ENCODE measurements around the gene KCNQ1OT1.

Gene KCNQ1OT1

GRCh38 chr11:2725368-2726300 lies 25.8 kb upstream of the KCNQ1OT1 start:
- TF ChIP-seq CTCF (IDR thresholded peaks at IDR 0.05; ENCODE audit: extremely low read depth, insufficient read depth, missing control alignments): no peak
- in situ Hi-C loops (cut with MboI; ENCODE audit: low pct_unique_long_range_greater_than_20kb, low sequenced_read_pairs, unreplicated experiment): no loop called here
- no peak for DNase-seq (ENCODE audit: low spot score)

- DNase-seq (ENCODE audit: low spot score): no peak
- in situ Hi-C loops (cut with MboI; ENCODE audit: low pct_unique_long_range_greater_than_20kb, low sequenced_read_pairs, unreplicated experiment): no loop called here
- TF ChIP-seq CTCF (IDR thresholded peaks at IDR 0.05; ENCODE audit: extremely low read depth, insufficient read depth, missing control alignments): no peak
Observed at GRCh38 chr11:2724653-2725367, 25.0 kb upstream of the KCNQ1OT1 start.

- DNase-seq (ENCODE audit: low spot score): no peak
- TF ChIP-seq CTCF (IDR thresholded peaks at IDR 0.05; ENCODE audit: extremely low read depth, insufficient read depth, missing control alignments): no peak
- in situ Hi-C loops (cut with MboI; ENCODE audit: low pct_unique_long_range_greater_than_20kb, low sequenced_read_pairs, unreplicated experiment): no loop called here
Observed at GRCh38 chr11:2724104-2724503, 24.3 kb upstream of the KCNQ1OT1 start.

GRCh38 chr11:2722955-2723354 lies 23.2 kb upstream of the KCNQ1OT1 start:
- in situ Hi-C loops (cut with MboI; ENCODE audit: low pct_unique_long_range_greater_than_20kb, low sequenced_read_pairs, unreplicated experiment): no loop called here

GRCh38 chr11:2721210-2721916 lies 21.6 kb upstream of the KCNQ1OT1 start:
- no peak for DNase-seq (ENCODE audit: low spot score)
- TF ChIP-seq CTCF (IDR thresholded peaks at IDR 0.05; ENCODE audit: extremely low read depth, insufficient read depth, missing control alignments): no peak
- in situ Hi-C loops (cut with MboI; ENCODE audit: low pct_unique_long_range_greater_than_20kb, low sequenced_read_pairs, unreplicated experiment): no loop called here

More at GRCh38 chr11:2722955-2723354, 23.2 kb upstream of the KCNQ1OT1 start:
- TF ChIP-seq CTCF (IDR thresholded peaks at IDR 0.05; ENCODE audit: extremely low read depth, insufficient read depth, missing control alignments): no peak
- DNase-seq (ENCODE audit: low spot score): no peak

- DNase-seq (ENCODE audit: low spot score): no peak
- TF ChIP-seq CTCF (IDR thresholded peaks at IDR 0.05; ENCODE audit: extremely low read depth, insufficient read depth, missing control alignments): no peak
- in situ Hi-C loops (cut with MboI; ENCODE audit: low pct_unique_long_range_greater_than_20kb, low sequenced_read_pairs, unreplicated experiment): no loop called here
Observed at GRCh38 chr11:2719831-2720590, 20.2 kb upstream of the KCNQ1OT1 start.

All from GM13977 (cell line).